Activated naive CD4-positive, alpha-beta T cell treated with anti-CD3 and anti-CD28 coated beads, Interleukin-2, amount 50 U/mL, for 72 hours (primary cell): ENCODE data around the gene POLR3H. TPM values are rescaled to one million over a fixed set of nuclear protein-coding genes. Genes with fewer than 3 reads are reported as not detected.

ENCODE experiments used
- ATAC-seq, 2 donors: fragments of 150-1000 bp; cut with Tn5 transposase; 2 replicates each; pipeline ENCODE4 v1.10.0; 2021; ENCODE audit warnings: mild to moderate bottlenecking in 2 of 2, moderate library complexity in 2 of 2
- DNase-seq, 2 donors: peaks; one replicate each; pipeline ENCODE4 v3.0.0; 2021 to 2022; ENCODE audit warnings: low spot score in 2 of 2
- H3K27ac Mint-ChIP-seq, 2 donors: one replicate each; pipeline ENCODE4 v1.8.0; 2022; ENCODE audit warnings: mild to moderate bottlenecking in 2 of 2, mixed read lengths in 2 of 2
- H3K36me3 Mint-ChIP-seq, 2 donors: one replicate each; pipeline ENCODE4 v1.8.0; 2022; ENCODE audit warnings: mixed read lengths in 2 of 2
- H3K9me3 Mint-ChIP-seq, 2 donors: one replicate each; pipeline ENCODE4 v1.8.0; 2022; ENCODE audit warnings: mixed read lengths in 2 of 2
- total RNA-seq, 2 donors: library from RNA; stranded (reverse); gene quantifications; one replicate each; pipeline ENCODE4 v1.2.3, GENCODE V29; 2022

The POLR3H gene
- total RNA-seq, 2 donors from 2014 or later = 11.2 to 32.7 TPM

GRCh38 chr22:41528938-41529561 lies 15.2 kb downstream of the POLR3H start:
- H3K36me3 Mint-ChIP-seq = peaks cover 0 to 7% of the 10 kb centered on the region in 2 donors
- peak overlapping the region in 1 of 2 donors; percentile 66 for H3K27ac Mint-ChIP-seq
- ATAC-seq = no peak
- no peaks in the 10 kb centered on the region for H3K9me3 Mint-ChIP-seq
- no peak for DNase-seq

GRCh38 chr22:41528132-41528766 lies 16.0 kb downstream of the POLR3H start:
- ATAC-seq (no peak), DNase-seq (no peak)
- Mint-ChIP-seq H3K9me3 (no peaks in the 10 kb centered on the region), H3K27ac (peak overlapping the region; percentile 0 to 66), H3K36me3 (peaks cover 0 to 7% of the 10 kb centered on the region in 2 donors)

GRCh38 chr22:41526830-41527799 lies 17.2 kb downstream of the POLR3H start:
- peaks cover 0 to 7% of the 10 kb centered on the region in 2 donors for H3K36me3 Mint-ChIP-seq
- peak; percentile 52 to 58 for ATAC-seq
- no peaks in the 10 kb centered on the region for H3K9me3 Mint-ChIP-seq
- peak overlapping the region in 1 of 2 donors; percentile 85 for H3K27ac Mint-ChIP-seq
- DNase-seq = peak in 1 of 2 donors; percentile 74

- DNase-seq = no peak
- Mint-ChIP-seq H3K9me3 (no peaks in the 10 kb centered on the region), H3K36me3 (peaks cover 0 to 7% of the 10 kb centered on the region in 2 donors), H3K27ac (peak overlapping the region; percentile 85 to 86)
- ATAC-seq = peak in 1 of 2 donors; percentile 2
Observed at GRCh38 chr22:41526226-41526829, 17.9 kb downstream of the POLR3H start.

GRCh38 chr22:41525450-41526225 lies 18.6 kb downstream of the POLR3H start:
- Mint-ChIP-seq H3K9me3 (no peaks in the 10 kb centered on the region), H3K27ac (peak overlapping the region; percentile 85 to 86), H3K36me3 (peaks cover 0 to 7% of the 10 kb centered on the region in 2 donors)
- ATAC-seq = no peak
- DNase-seq = no peak

- peak; percentile 63 to 67 for ATAC-seq
- Mint-ChIP-seq H3K9me3 (no peaks in the 10 kb centered on the region), H3K27ac (peak overlapping the region; percentile 72 to 85), H3K36me3 (peaks cover 0 to 7% of the 10 kb centered on the region in 2 donors)
- peak in 1 of 2 donors; percentile 56 for DNase-seq
Observed at GRCh38 chr22:41524809-41525449, 19.3 kb downstream of the POLR3H start.

GRCh38 chr22:41524251-41524661 lies 20.0 kb downstream of the POLR3H start:
- ATAC-seq (no peak), DNase-seq (no peak)
- Mint-ChIP-seq H3K27ac (peak overlapping the region; percentile 81 to 85), H3K9me3 (no peaks in the 10 kb centered on the region), H3K36me3 (peaks cover 0 to 7% of the 10 kb centered on the region in 2 donors)

- Mint-ChIP-seq H3K27ac (peak overlapping the region; percentile 81 to 85), H3K9me3 (no peaks in the 10 kb centered on the region), H3K36me3 (peaks cover 0 to 3% of the 10 kb centered on the region in 2 donors)
- DNase-seq (no peak), ATAC-seq (no peak)
Observed at GRCh38 chr22:41523464-41524221, 20.6 kb downstream of the POLR3H start.

GRCh38 chr22:41522813-41523212 lies 21.5 kb downstream of the POLR3H start:
- Mint-ChIP-seq H3K9me3 (no peaks in the 10 kb centered on the region), H3K36me3 (no peaks in the 10 kb centered on the region), H3K27ac (peak overlapping the region; percentile 47 to 77)
- no peak for DNase-seq
- ATAC-seq = no peak

- no peak for ATAC-seq
Observed at GRCh38 chr22:41521126-41521525, 23.1 kb downstream of the POLR3H start.

GRCh38 chr22:41518048-41518347 lies 26.3 kb downstream of the POLR3H start:
- DNase-seq (no peak), ATAC-seq (no peak)
- Mint-ChIP-seq H3K36me3 (no peaks in the 10 kb centered on the region), H3K9me3 (no peaks in the 10 kb centered on the region), H3K27ac (peak overlapping the region; percentile 27 to 77)

More at GRCh38 chr22:41521126-41521525, 23.1 kb downstream of the POLR3H start:
- H3K36me3 Mint-ChIP-seq = no peaks in the 10 kb centered on the region
- no peak overlapping the region for H3K27ac Mint-ChIP-seq
- DNase-seq = no peak
- H3K9me3 Mint-ChIP-seq = no peaks in the 10 kb centered on the region

- H3K36me3 Mint-ChIP-seq = no peaks in the 10 kb centered on the region
- no peaks in the 10 kb centered on the region for H3K9me3 Mint-ChIP-seq
- H3K27ac Mint-ChIP-seq = peak overlapping the region; percentile 44 to 50
- peak in 1 of 2 donors; percentile 49 for DNase-seq
- ATAC-seq = peak; percentile 48 to 64
Observed at GRCh38 chr22:41517172-41518047, 26.9 kb downstream of the POLR3H start.

GRCh38 chr22:41516462-41516861 lies 27.8 kb downstream of the POLR3H start:
- no peaks in the 10 kb centered on the region for H3K36me3 Mint-ChIP-seq
- no peaks in the 10 kb centered on the region for H3K9me3 Mint-ChIP-seq
- ATAC-seq (no peak), DNase-seq (no peak)
- H3K27ac Mint-ChIP-seq = peak overlapping the region; percentile 44 to 50

- no peaks in the 10 kb centered on the region for H3K9me3 Mint-ChIP-seq
- H3K27ac Mint-ChIP-seq = peak overlapping the region; percentile 29 to 81
- DNase-seq (no peak), ATAC-seq (no peak)
- no peaks in the 10 kb centered on the region for H3K36me3 Mint-ChIP-seq
Observed at GRCh38 chr22:41513391-41513790, 30.9 kb downstream of the POLR3H start.
